Measurements from ENCODE around the gene SERPINE1.

DNA sequence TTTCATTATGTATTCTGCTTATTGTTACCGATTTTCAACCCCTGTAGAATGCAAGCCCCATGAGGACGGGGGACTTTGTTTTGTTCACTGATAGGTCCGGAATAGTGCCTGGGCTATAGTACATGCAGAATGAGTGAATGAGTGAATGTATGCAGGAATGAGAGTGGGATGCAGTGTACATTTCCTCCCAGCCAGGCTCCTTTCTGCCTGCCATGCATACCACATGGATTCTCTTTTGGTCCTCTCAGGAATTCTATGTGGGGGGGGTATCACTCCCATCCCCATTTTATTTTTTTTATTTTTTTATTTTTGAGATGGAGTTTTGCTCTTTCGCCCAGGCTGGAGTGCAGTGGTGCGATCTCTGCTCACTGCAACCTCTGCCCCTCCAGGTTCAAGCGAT is 24.9 kb upstream of the SERPINE1 start:
- TF ChIP-seq, protein P1, sequence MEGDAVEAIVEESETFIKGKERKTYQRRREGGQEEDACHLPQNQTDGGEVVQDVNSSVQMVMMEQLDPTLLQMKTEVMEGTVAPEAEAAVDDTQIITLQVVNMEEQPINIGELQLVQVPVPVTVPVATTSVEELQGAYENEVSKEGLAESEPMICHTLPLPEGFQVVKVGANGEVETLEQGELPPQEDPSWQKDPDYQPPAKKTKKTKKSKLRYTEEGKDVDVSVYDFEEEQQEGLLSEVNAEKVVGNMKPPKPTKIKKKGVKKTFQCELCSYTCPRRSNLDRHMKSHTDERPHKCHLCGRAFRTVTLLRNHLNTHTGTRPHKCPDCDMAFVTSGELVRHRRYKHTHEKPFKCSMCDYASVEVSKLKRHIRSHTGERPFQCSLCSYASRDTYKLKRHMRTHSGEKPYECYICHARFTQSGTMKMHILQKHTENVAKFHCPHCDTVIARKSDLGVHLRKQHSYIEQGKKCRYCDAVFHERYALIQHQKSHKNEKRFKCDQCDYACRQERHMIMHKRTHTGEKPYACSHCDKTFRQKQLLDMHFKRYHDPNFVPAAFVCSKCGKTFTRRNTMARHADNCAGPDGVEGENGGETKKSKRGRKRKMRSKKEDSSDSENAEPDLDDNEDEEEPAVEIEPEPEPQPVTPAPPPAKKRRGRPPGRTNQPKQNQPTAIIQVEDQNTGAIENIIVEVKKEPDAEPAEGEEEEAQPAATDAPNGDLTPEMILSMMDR (IDR thresholded peaks at IDR 0.05): no peak
- TF ChIP-seq POLR2A (IDR thresholded peaks at IDR 0.05): no peak

Data from suprapubic skin (tissue), 3 donors.